Eye (tissue), 1 donor: ENCODE measurements around the gene ATXN1L.
"Not testable (repeated sequence)": the region's sequence is repeated elsewhere in the genome, so short reads cannot be mapped to it uniquely, and the experiment has no call there.

Experiments
- DNase-seq: peaks from one replicate; pipeline ENCODE4 v3.0.0-alpha.2; 2015

ATXN1L gene

GRCh38 chr16:71845639-71846430 is at the start of gene ATXN1L:
ATXN1L (plus strand) TSS chr16:71845976; CDS start chr16:71849741, 3,765 bp downstream.
- peak; percentile 96 for DNase-seq

- no peak for DNase-seq
These were observed 49.2 kb upstream of the ATXN1L start for GRCh38 chr16:71796501-71797097.

GRCh38 chr16:71803305-71803690 is 42.5 kb upstream of the ATXN1L start:
- no peak for DNase-seq

- DNase-seq, result peak; percentile 45
These were observed 37.7 kb upstream of the ATXN1L start for GRCh38 chr16:71807905-71808592.

- peak; percentile 99 for DNase-seq
These were observed 37.0 kb upstream of the ATXN1L start, which contains the start of gene AP1G1 for GRCh38 chr16:71808593-71809459. AP1G1 (minus strand) TSS chr16:71808834; CDS start chr16:71789479, 19,355 bp downstream.

- not testable (repeated sequence) for DNase-seq
These were observed 35.6 kb upstream of the ATXN1L start for GRCh38 chr16:71810155-71810530.

GRCh38 chr16:71811261-71811803 is 34.4 kb upstream of the ATXN1L start:
- DNase-seq, result no peak

- DNase-seq, result not testable (repeated sequence)
These were observed 28.6 kb upstream of the ATXN1L start for GRCh38 chr16:71817155-71817500.

GRCh38 chr16:71826533-71827017 is 19.2 kb upstream of the ATXN1L start:
- DNase-seq, result no peak

GRCh38 chr16:71830359-71830758 is 15.4 kb upstream of the ATXN1L start:
- no peak for DNase-seq

GRCh38 chr16:71831698-71832097 is 14.1 kb upstream of the ATXN1L start:
- not testable (repeated sequence) for DNase-seq

GRCh38 chr16:71832112-71832511 is 13.7 kb upstream of the ATXN1L start:
- DNase-seq, result not testable (repeated sequence)

- no peak for DNase-seq
These were observed 11.5 kb upstream of the ATXN1L start for GRCh38 chr16:71834291-71834690.

- DNase-seq, result no peak
These were observed 8.6 kb upstream of the ATXN1L start for GRCh38 chr16:71837150-71837549.

- no peak for DNase-seq
These were observed 5.7 kb upstream of the ATXN1L start for GRCh38 chr16:71840052-71840451.

- no peak for DNase-seq
These were observed 2.2 kb upstream of the ATXN1L start for GRCh38 chr16:71843572-71843971.

GRCh38 chr16:71846431-71846830 is 655 bp downstream of the ATXN1L start:
- DNase-seq, result peak; percentile 40

GRCh38 chr16:71847096-71847495 is 1.3 kb downstream of the ATXN1L start:
- no peak for DNase-seq

- DNase-seq, result no peak
These were observed 2.8 kb downstream of the ATXN1L start for GRCh38 chr16:71848622-71849021.

- DNase-seq, result no peak
These were observed 6.0 kb downstream of the ATXN1L start for GRCh38 chr16:71851746-71852145.

- no peak for DNase-seq
These were observed 6.4 kb downstream of the ATXN1L start for GRCh38 chr16:71852158-71852557.

- DNase-seq, result no peak
These were observed 6.8 kb downstream of the ATXN1L start for GRCh38 chr16:71852561-71852960.
